GM19324 (cell line): ENCODE results near the gene LRRN2.
"Not testable (repeated sequence)": the region's sequence is repeated elsewhere in the genome, so short reads cannot be mapped to it uniquely, and the experiment has no call there.

Experiments used
- ATAC-seq: cut with Tn5 transposase; IDR thresholded peaks from one replicate; pipeline ENCODE4 v1.9.1; 2021; ENCODE audit warnings: mild to moderate bottlenecking, moderate library complexity; ENCODE audit not compliant: unreplicated experiment, low FRiP score

The LRRN2 gene

GRCh38 chr1:204634260-204634910, 51.2 kb downstream of the LRRN2 start:
- no peak for ATAC-seq

- ATAC-seq, result no peak
Observed at GRCh38 chr1:204633665-204634064, 51.9 kb downstream of the LRRN2 start.

- ATAC-seq, result no peak
Observed at GRCh38 chr1:204630132-204630905, 55.2 kb downstream of the LRRN2 start.

GRCh38 chr1:204629459-204629858, 56.1 kb downstream of the LRRN2 start:
- ATAC-seq, result not testable (repeated sequence)

GRCh38 chr1:204628868-204629267, 56.7 kb downstream of the LRRN2 start:
- no peak for ATAC-seq

- no peak for ATAC-seq
Observed at GRCh38 chr1:204627436-204627835, 58.1 kb downstream of the LRRN2 start.

- ATAC-seq, result no peak
Observed at GRCh38 chr1:204626381-204626780, 59.2 kb downstream of the LRRN2 start.

GRCh38 chr1:204624631-204625216, 60.8 kb downstream of the LRRN2 start:
- ATAC-seq, result no peak

- ATAC-seq, result no peak
Observed at GRCh38 chr1:204623894-204624361, 61.6 kb downstream of the LRRN2 start.

GRCh38 chr1:204623365-204623893, 62.1 kb downstream of the LRRN2 start:
- no peak for ATAC-seq

GRCh38 chr1:204621996-204622395, 63.5 kb downstream of the LRRN2 start:
- no peak for ATAC-seq

- no peak for ATAC-seq
Observed at GRCh38 chr1:204621396-204621795, 64.1 kb downstream of the LRRN2 start.

GRCh38 chr1:204619721-204620120, 65.8 kb downstream of the LRRN2 start:
- ATAC-seq, result no peak

GRCh38 chr1:204618148-204618760, 67.3 kb downstream of the LRRN2 start:
- ATAC-seq, result no peak

- ATAC-seq, result no peak
Observed at GRCh38 chr1:204617256-204618147, 68.0 kb downstream of the LRRN2 start.

GRCh38 chr1:204616641-204617040, 68.9 kb downstream of the LRRN2 start:
- no peak for ATAC-seq

- no peak for ATAC-seq
Observed at GRCh38 chr1:204615881-204616280, 69.7 kb downstream of the LRRN2 start.

GRCh38 chr1:204613636-204614035, 71.9 kb downstream of the LRRN2 start:
- no peak for ATAC-seq

GRCh38 chr1:204612326-204612725, 73.2 kb downstream of the LRRN2 start:
- ATAC-seq, result no peak

GRCh38 chr1:204611036-204611435, 74.5 kb downstream of the LRRN2 start:
- no peak for ATAC-seq
